Measurements from ENCODE around the gene ATG16L2. TPM values are rescaled to one million over a fixed set of nuclear protein-coding genes. Genes with fewer than 3 reads are reported as not detected.

Gene ATG16L2
- total RNA-seq, 1 experiment from 2014 or later: 17.3 TPM

GRCh38 chr11:72784662-72785061 lies 29.5 kb upstream of the ATG16L2 start:
- H3T11ph ChIP-seq (ENCODE audit: low read length): no peak overlapping the region
- no CpG with 5 or more reads among the region's 10 CpGs for WGBS (ENCODE audit: extremely low coverage, insufficient read length, low lambda C conversion rate)
- H3K79me1 ChIP-seq (ENCODE audit: insufficient read depth, low read depth, low read length, poor library complexity, severe bottlenecking): no peaks in the 10 kb centered on the region
- H3K79me2 ChIP-seq (ENCODE audit: insufficient read depth, low read length): no peaks in the 10 kb centered on the region
- H3K23me2 ChIP-seq (ENCODE audit: insufficient read length, low read depth, low read length, poor library complexity, severe bottlenecking): peaks cover 7% of the 10 kb centered on the region
- no peak overlapping the region for H2BK120ac ChIP-seq (ENCODE audit: low read depth, low read length, poor library complexity, severe bottlenecking)
- no peak overlapping the region for H2AFZ ChIP-seq (ENCODE audit: low read length)
- Mint-ChIP-seq H3K27ac (no peak overlapping the region; a peak in 1 of 7 replicates), H3K4me1 (peaks cover 34 to 39% of the 10 kb centered on the region in 2 experiments), H3K4me3 (no peak overlapping the region), H3K27me3 (ENCODE audit: low read depth) (peaks cover 30% of the 10 kb centered on the region), H3K36me3 (ENCODE audit: insufficient read depth in 1 of 3, low read depth in 3 of 3) (no peaks in the 10 kb centered on the region), H3K9me3 (no peaks in the 10 kb centered on the region)
- no peak overlapping the region for H3K4ac ChIP-seq (ENCODE audit: low read depth, low read length)
- no peak overlapping the region for H3K14ac ChIP-seq (ENCODE audit: insufficient read depth, low read length)
- H4K91ac ChIP-seq (ENCODE audit: insufficient read length, low read depth, low read length): no peak overlapping the region
- H4K5ac ChIP-seq (ENCODE audit: insufficient read length, low read depth, low read length): no peak overlapping the region
- H3K27me3 ChIP-seq (ENCODE audit: insufficient read depth, low read length): no peaks in the 10 kb centered on the region; the same call in 1 of the 2 replicates
- H3K9ac ChIP-seq (ENCODE audit: extremely low read depth, insufficient read length, low read length): no peak overlapping the region
- no peak overlapping the region for H3K23ac ChIP-seq (ENCODE audit: insufficient read length, low read depth, low read length)
- no peak overlapping the region for H3K18ac ChIP-seq (ENCODE audit: insufficient read length, low read depth, low read length)
- H2BK12ac ChIP-seq (ENCODE audit: insufficient read length, low read depth, low read length): no peak overlapping the region
- H2AK5ac ChIP-seq (ENCODE audit: insufficient read length, low read length): no peak overlapping the region
- peaks cover 4% of the 10 kb centered on the region; the same call in 1 of the 2 replicates for H3K4me1 ChIP-seq (ENCODE audit: insufficient read depth, low read length)
- no peak overlapping the region for H3K27ac ChIP-seq (ENCODE audit: insufficient read length, low read depth, low read length)
- H3K9me3 ChIP-seq (ENCODE audit: control insufficient read depth, low read depth, low read length): no peaks in the 10 kb centered on the region
- DNase-seq: no peak
- no peak overlapping the region for H2BK15ac ChIP-seq (ENCODE audit: low read depth, low read length)
- H3K56ac ChIP-seq (ENCODE audit: insufficient read length, low read depth, low read length): no peak overlapping the region
- H4K20me1 ChIP-seq (ENCODE audit: control insufficient read depth, insufficient read depth, insufficient read length): no peaks in the 10 kb centered on the region
- H2BK5ac ChIP-seq (ENCODE audit: insufficient read length, low read length): no peak overlapping the region
- no peak overlapping the region for H3K4me2 ChIP-seq (ENCODE audit: insufficient read depth, insufficient read length, low read length)
- H2BK20ac ChIP-seq (ENCODE audit: low read depth, low read length, poor library complexity, severe bottlenecking): no peak overlapping the region
- no peak overlapping the region for H4K8ac ChIP-seq (replicated peaks; ENCODE audit: insufficient read length, low read depth, low read length)
- TF ChIP-seq CTCF (conservative IDR thresholded peaks at IDR 0.05): no peak
